Measurements from ENCODE around the gene PRPF39. TPM values are rescaled to one million over a fixed set of nuclear protein-coding genes. Genes with fewer than 3 reads are reported as not detected.

PRPF39 gene
- total RNA-seq, 1 donor from 2014 or later: 31.3 TPM

DNA sequence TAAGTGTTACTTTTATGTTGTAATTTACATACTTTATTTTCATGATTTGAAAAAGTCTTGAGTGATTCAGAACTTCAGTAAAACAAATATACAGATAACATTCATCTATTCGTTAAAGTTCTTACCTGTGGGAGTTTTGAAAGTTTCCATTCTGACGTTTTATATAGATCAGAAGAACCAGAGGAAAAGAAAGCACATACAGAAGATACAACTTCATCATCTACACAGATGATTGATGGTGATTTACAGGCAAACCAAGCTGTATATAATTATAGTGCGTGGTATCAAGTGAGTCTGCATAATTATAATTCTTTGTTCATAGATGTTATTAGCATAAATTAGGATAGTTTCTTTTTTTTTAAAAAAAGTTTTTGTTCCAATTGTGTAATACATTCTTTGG is 30.4 kb downstream of the PRPF39 start:
- H3K9me3 ChIP-seq: no peaks in the 10 kb centered on the region
- H3K36me3 ChIP-seq: peaks cover 95% of the 10 kb centered on the region
- intact Hi-C loops (cut with DNase I): no loop called here
- no peak overlapping the region for H3K4me3 ChIP-seq
- TF ChIP-seq, protein P1, sequence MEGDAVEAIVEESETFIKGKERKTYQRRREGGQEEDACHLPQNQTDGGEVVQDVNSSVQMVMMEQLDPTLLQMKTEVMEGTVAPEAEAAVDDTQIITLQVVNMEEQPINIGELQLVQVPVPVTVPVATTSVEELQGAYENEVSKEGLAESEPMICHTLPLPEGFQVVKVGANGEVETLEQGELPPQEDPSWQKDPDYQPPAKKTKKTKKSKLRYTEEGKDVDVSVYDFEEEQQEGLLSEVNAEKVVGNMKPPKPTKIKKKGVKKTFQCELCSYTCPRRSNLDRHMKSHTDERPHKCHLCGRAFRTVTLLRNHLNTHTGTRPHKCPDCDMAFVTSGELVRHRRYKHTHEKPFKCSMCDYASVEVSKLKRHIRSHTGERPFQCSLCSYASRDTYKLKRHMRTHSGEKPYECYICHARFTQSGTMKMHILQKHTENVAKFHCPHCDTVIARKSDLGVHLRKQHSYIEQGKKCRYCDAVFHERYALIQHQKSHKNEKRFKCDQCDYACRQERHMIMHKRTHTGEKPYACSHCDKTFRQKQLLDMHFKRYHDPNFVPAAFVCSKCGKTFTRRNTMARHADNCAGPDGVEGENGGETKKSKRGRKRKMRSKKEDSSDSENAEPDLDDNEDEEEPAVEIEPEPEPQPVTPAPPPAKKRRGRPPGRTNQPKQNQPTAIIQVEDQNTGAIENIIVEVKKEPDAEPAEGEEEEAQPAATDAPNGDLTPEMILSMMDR (IDR thresholded peaks at IDR 0.05): no peak
- H3K27ac ChIP-seq: no peak overlapping the region
- H3K4me1 ChIP-seq: no peaks in the 10 kb centered on the region
- ATAC-seq (no peak), DNase-seq (no peak)
- no peaks in the 10 kb centered on the region for H3K27me3 ChIP-seq

DNA sequence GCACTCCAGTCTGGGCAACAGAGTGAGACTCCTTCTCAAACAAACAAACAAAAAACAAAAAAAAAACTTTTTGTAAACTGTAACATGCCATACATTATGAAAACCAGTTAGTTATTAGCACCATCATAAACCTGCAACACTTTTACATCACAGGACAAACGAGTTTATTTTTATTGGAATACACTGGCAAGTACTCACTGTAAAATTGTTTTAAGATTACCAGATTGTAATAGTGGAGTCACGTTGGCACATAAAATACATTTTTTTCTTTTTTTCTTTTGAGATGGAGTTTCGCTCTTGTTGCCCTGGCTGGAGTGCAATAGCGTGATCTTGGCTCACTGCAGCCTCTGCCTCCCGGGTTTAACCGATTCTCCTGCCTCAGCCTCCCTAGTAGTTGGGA is 34.7 kb downstream of the PRPF39 start:
- Histone ChIP-seq H3K4me3 (no peak overlapping the region), H3K4me1 (no peaks in the 10 kb centered on the region), H3K27me3 (no peaks in the 10 kb centered on the region), H3K27ac (no peak overlapping the region), H3K36me3 (peaks cover 91% of the 10 kb centered on the region), H3K9me3 (no peaks in the 10 kb centered on the region)
- TF ChIP-seq, protein P1 (IDR thresholded peaks at IDR 0.05): no peak
- no peak for DNase-seq
- no peak for ATAC-seq
- intact Hi-C loops (cut with DNase I): no loop called here

DNA sequence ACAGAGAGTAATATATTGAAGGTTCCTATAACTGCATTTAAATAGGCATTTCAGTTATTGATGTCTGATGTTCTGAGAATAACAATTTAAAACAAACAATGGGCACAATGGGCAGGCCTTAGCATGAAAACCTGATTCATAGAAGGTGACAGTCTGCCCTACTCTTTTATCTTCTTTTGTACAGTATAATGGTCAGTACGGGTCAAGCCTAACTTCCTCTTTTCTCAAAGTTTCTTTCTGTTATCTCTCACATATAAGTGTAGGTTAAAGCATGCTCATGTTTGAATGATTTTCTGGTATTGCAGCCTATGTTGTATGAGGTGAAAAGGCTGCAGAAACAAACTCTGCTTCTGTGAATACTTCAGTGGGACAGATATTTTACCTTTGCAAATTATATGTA is 36.2 kb downstream of the PRPF39 start:
- no peaks in the 10 kb centered on the region for H3K4me1 ChIP-seq
- H3K27me3 ChIP-seq: no peaks in the 10 kb centered on the region
- TF ChIP-seq, protein P1 (IDR thresholded peaks at IDR 0.05): no peak
- H3K9me3 ChIP-seq: no peaks in the 10 kb centered on the region
- H3K36me3 ChIP-seq: peaks cover 79% of the 10 kb centered on the region
- H3K27ac ChIP-seq: no peak overlapping the region
- intact Hi-C loops (cut with DNase I): no loop called here
- DNase-seq (no peak), ATAC-seq (no peak)
- H3K4me3 ChIP-seq: no peak overlapping the region

DNA sequence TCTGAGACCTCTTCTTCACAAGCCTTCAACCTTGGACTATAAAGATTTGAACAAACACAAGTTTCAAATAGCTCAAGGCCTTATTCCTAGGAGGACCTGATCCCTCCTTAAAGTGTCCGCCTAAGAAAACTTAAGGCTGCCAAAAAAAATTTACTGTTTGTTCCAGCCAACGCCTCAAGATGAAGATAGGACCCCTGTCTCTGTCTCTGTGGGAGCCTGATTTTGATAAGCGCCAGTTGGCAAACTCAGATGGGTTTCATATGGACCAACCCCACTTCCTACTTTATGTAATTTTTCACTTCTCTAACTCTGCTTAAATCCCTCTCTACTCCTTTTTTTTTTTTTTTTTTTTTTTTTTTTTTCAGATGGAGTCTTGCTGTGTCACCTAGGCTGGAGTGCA is 39.4 kb downstream of the PRPF39 start:
- Histone ChIP-seq H3K4me1 (no peaks in the 10 kb centered on the region), H3K36me3 (peaks cover 70% of the 10 kb centered on the region), H3K27ac (no peak overlapping the region), H3K9me3 (no peaks in the 10 kb centered on the region), H3K27me3 (no peaks in the 10 kb centered on the region), H3K4me3 (no peak overlapping the region)
- DNase-seq (no peak), ATAC-seq (no peak)
- TF ChIP-seq, protein P1 (IDR thresholded peaks at IDR 0.05): no peak
- intact Hi-C loops (cut with DNase I): no loop called here

DNA sequence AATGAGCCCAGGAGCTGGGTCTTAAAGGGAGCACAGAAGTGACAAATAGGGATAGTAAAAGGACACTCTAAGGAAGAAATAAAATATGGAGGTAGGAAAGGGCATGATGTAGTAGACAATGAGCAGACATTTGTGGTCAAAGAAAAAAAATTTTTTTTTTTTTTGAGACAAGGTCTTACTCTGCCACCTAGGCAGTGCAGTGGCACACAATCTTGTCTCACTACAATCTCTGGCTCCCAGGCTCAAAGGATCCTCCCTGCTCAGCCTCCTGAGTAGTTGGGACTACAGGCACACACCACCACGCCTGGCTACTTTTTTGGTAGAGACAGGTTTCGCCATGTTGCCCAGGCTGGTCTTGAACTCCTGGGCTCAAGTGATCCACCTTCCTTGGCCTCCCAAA is 41.8 kb downstream of the PRPF39 start:
- intact Hi-C loops (cut with DNase I): no loop called here
- Histone ChIP-seq H3K27me3 (no peaks in the 10 kb centered on the region), H3K4me1 (no peaks in the 10 kb centered on the region), H3K9me3 (no peaks in the 10 kb centered on the region), H3K27ac (no peak overlapping the region), H3K4me3 (no peak overlapping the region), H3K36me3 (peaks cover 63% of the 10 kb centered on the region)
- TF ChIP-seq, protein P1 (IDR thresholded peaks at IDR 0.05): no peak
- DNase-seq (no peak), ATAC-seq (no peak)

DNA sequence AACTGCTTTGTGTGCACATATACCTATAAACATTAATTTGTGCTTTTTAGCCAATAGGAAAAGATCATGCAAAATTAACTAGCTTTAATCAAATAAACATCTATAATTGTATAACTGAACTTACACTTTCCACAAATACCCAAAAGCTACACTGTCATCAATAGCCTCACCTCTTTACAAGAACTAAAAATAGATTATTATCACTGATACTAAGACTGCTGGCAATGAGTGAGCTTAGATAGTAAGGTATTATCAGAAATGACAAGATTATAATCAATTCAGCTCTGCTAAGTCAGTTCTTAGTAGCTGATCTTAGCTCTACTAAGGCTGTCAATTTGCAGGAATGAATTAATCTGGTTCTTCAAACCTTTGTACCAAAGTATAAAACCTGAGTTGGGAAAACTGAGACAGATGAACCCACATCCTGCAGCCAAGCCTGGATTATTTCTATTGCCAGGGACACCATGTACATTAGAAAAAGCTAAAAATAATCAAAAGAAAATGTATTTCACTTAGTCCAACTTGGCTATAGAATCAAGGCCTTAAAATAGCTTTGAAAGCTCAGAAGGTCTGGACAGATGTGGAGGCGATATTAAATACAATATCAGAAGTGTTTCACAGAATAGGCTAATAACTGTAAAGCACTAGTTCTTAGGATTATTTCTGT is 45.2 kb downstream of the PRPF39 start:
- H3K4me1 ChIP-seq: peaks cover 7% of the 10 kb centered on the region
- no peaks in the 10 kb centered on the region for H3K27me3 ChIP-seq
- H3K27ac ChIP-seq: no peak overlapping the region
- DNase-seq (no peak), ATAC-seq (no peak)
- no peaks in the 10 kb centered on the region for H3K9me3 ChIP-seq
- H3K36me3 ChIP-seq: peaks cover 43% of the 10 kb centered on the region
- intact Hi-C loops (cut with DNase I): no loop called here
- no peak overlapping the region for H3K4me3 ChIP-seq
- TF ChIP-seq, protein P1 (IDR thresholded peaks at IDR 0.05): no peak

Data from upper lobe of right lung (tissue), 1 donor.